HFFc6 (cell line): ENCODE measurements around the gene LTK. TPM values are rescaled to one million over a fixed set of nuclear protein-coding genes. Genes with fewer than 3 reads are reported as not detected.
A peak's percentile ranks its signal among the peaks of the same experiment; 100 is the strongest.

ENCODE experiments used
- DNase-seq: peaks from one replicate; pipeline ENCODE4 v3.0.0-alpha.2; 2018
- H3K27ac Mint-ChIP-seq: 2 replicates; pipeline ENCODE4 v1.8.0; 2020; ENCODE audit warnings: mild to moderate bottlenecking, mixed read lengths
- H3K27me3 Mint-ChIP-seq: 2 replicates; pipeline ENCODE4 v1.8.0; 2021; ENCODE audit warnings: mild to moderate bottlenecking, moderate library complexity, mixed read lengths; ENCODE audit not compliant: insufficient read depth
- H3K36me3 Mint-ChIP-seq: 2 replicates; pipeline ENCODE4 v1.8.0; 2021; ENCODE audit warnings: low read depth, mixed read lengths
- H3K4me1 Mint-ChIP-seq: 2 replicates; pipeline ENCODE4 v1.8.0; 2020; ENCODE audit warnings: low read depth, mixed read lengths
- H3K4me3 Mint-ChIP-seq: 2 replicates; pipeline ENCODE4 v1.8.0; 2020; ENCODE audit warnings: mild to moderate bottlenecking, moderate library complexity, mixed read lengths
- H3K9me3 Mint-ChIP-seq: 2 replicates; pipeline ENCODE4 v1.8.0; 2020; ENCODE audit warnings: mild to moderate bottlenecking, mixed read lengths
- total RNA-seq, 6 experiments: library from RNA; stranded (reverse); fragmentation: NEBNext Ultra II Directional; extraction: Animal tissue kit (Norgen Biotek cat#: 25700); gene quantifications; 2 replicates in 1 of 6; 3 replicates in 5 of 6; pipeline ENCODE4 v1.2.3, GENCODE V29; 2021
- TF ChIP-seq, protein P1 (sequence below): fragments of 200-600 bp; sonication (generic); IDR thresholded peaks from 2 replicates; pipeline ENCODE4 v1.5.0; 2021; ENCODE audit warnings: antibody characterized with exemption, mild to moderate bottlenecking

The LTK gene
- total RNA-seq, 6 experiments from 2014 or later: 0.19 to 1.8 (median 1.2) TPM

GRCh38 chr15:41535544-41535943, 21.9 kb upstream of the LTK start:
- no peaks in the 10 kb centered on the region for H3K9me3 Mint-ChIP-seq
- peaks cover 17% of the 10 kb centered on the region for H3K36me3 Mint-ChIP-seq
- TF ChIP-seq, protein P1, sequence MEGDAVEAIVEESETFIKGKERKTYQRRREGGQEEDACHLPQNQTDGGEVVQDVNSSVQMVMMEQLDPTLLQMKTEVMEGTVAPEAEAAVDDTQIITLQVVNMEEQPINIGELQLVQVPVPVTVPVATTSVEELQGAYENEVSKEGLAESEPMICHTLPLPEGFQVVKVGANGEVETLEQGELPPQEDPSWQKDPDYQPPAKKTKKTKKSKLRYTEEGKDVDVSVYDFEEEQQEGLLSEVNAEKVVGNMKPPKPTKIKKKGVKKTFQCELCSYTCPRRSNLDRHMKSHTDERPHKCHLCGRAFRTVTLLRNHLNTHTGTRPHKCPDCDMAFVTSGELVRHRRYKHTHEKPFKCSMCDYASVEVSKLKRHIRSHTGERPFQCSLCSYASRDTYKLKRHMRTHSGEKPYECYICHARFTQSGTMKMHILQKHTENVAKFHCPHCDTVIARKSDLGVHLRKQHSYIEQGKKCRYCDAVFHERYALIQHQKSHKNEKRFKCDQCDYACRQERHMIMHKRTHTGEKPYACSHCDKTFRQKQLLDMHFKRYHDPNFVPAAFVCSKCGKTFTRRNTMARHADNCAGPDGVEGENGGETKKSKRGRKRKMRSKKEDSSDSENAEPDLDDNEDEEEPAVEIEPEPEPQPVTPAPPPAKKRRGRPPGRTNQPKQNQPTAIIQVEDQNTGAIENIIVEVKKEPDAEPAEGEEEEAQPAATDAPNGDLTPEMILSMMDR: no peak
- no peak overlapping the region for H3K27ac Mint-ChIP-seq
- H3K4me1 Mint-ChIP-seq: peaks cover 11% of the 10 kb centered on the region
- H3K4me3 Mint-ChIP-seq: no peak overlapping the region
- no peak for DNase-seq
- H3K27me3 Mint-ChIP-seq: no peaks in the 10 kb centered on the region

GRCh38 chr15:41530363-41530956, 16.8 kb upstream of the LTK start:
- Mint-ChIP-seq H3K27ac (no peak overlapping the region), H3K9me3 (no peaks in the 10 kb centered on the region), H3K36me3 (peaks cover 17% of the 10 kb centered on the region), H3K4me1 (no peaks in the 10 kb centered on the region), H3K4me3 (no peak overlapping the region), H3K27me3 (no peaks in the 10 kb centered on the region)
- no peak for DNase-seq
- TF ChIP-seq, protein P1: no peak

DNA sequence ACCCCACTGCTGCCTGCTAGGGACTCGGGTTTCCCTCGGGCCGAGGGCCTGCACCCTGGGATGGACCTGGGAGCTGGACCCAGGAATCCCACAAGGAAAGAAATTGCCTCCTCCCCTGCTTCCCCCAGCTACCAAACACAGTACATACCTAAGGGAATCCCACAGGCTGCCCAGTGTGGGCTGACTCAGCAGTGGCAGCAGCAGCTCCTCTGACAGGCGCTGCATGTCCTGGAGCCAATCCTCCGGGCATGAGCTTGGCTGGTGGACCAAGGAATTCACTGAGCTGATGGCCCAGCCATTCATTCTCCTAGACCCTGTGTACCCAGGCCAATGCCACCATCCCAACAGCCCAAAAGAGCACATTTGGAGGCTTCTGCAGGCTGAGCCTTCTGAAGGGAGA, 9.5 kb upstream of the LTK start:
- Mint-ChIP-seq H3K4me1 (peaks cover 5% of the 10 kb centered on the region; the same call in 1 of the 2 replicates), H3K27ac (peak overlapping the region; percentile 25; the same call in 1 of the 2 replicates), H3K36me3 (0 out of 2 replicates have a peak, but pooled peaks cover 17% of the 10 kb centered on the region), H3K27me3 (peaks cover 1% of the 10 kb centered on the region; the same call in 1 of the 2 replicates), H3K4me3 (no peak overlapping the region), H3K9me3 (no peaks in the 10 kb centered on the region)
- no peak for DNase-seq
- TF ChIP-seq, protein P1: no peak

GRCh38 chr15:41521614-41522013, 8.0 kb upstream of the LTK start:
- no peak for DNase-seq
- Mint-ChIP-seq H3K4me3 (no peak overlapping the region), H3K27me3 (peaks cover 1% of the 10 kb centered on the region), H3K4me1 (peaks cover 5% of the 10 kb centered on the region; the same call in 1 of the 2 replicates), H3K36me3 (0 out of 2 replicates have a peak, but pooled peaks cover 16% of the 10 kb centered on the region), H3K27ac (no peak overlapping the region), H3K9me3 (no peaks in the 10 kb centered on the region)
- TF ChIP-seq, protein P1: no peak

- DNase-seq: no peak
- H3K27me3 Mint-ChIP-seq: peaks cover 1% of the 10 kb centered on the region
These were observed 7.0 kb upstream of the LTK start for GRCh38 chr15:41520636-41521035.

More at GRCh38 chr15:41520636-41521035, 7.0 kb upstream of the LTK start:
- peaks cover 5% of the 10 kb centered on the region; the same call in 1 of the 2 replicates for H3K4me1 Mint-ChIP-seq
- peaks cover 10% of the 10 kb centered on the region; the same call in 1 of the 2 replicates for H3K36me3 Mint-ChIP-seq
- H3K4me3 Mint-ChIP-seq: no peak overlapping the region
- TF ChIP-seq, protein P1: no peak
- no peaks in the 10 kb centered on the region for H3K9me3 Mint-ChIP-seq
- H3K27ac Mint-ChIP-seq: no peak overlapping the region
